HG02623 (cell line): ENCODE measurements around the gene TSPYL4.

ENCODE experiments used
- ATAC-seq: cut with Tn5 transposase; IDR thresholded peaks from one replicate; pipeline ENCODE4 v1.9.1; 2021; ENCODE audit warnings: moderate library complexity; ENCODE audit not compliant: unreplicated experiment

Gene TSPYL4

GRCh38 chr6:116229287-116229913, 24.5 kb downstream of the TSPYL4 start:
- no peak for ATAC-seq

GRCh38 chr6:116223355-116223754, 30.5 kb downstream of the TSPYL4 start:
- no peak for ATAC-seq

- no peak for ATAC-seq
These were observed 32.0 kb downstream of the TSPYL4 start for GRCh38 chr6:116221911-116222310.

- ATAC-seq, result no peak
These were observed 32.8 kb downstream of the TSPYL4 start for GRCh38 chr6:116221067-116221466.

GRCh38 chr6:116218866-116219265, 35.0 kb downstream of the TSPYL4 start:
- no peak for ATAC-seq

GRCh38 chr6:116218172-116218633, 35.7 kb downstream of the TSPYL4 start:
- no peak for ATAC-seq

GRCh38 chr6:116217069-116217468, 36.8 kb downstream of the TSPYL4 start:
- no peak for ATAC-seq

GRCh38 chr6:116215414-116215813, 38.5 kb downstream of the TSPYL4 start:
- no peak for ATAC-seq

- ATAC-seq, result no peak
These were observed 39.2 kb downstream of the TSPYL4 start for GRCh38 chr6:116214681-116215080.

- no peak for ATAC-seq
These were observed 43.0 kb downstream of the TSPYL4 start for GRCh38 chr6:116210750-116211425.

GRCh38 chr6:116210316-116210715, 43.6 kb downstream of the TSPYL4 start:
- ATAC-seq, result no peak

GRCh38 chr6:116208056-116208785, 45.7 kb downstream of the TSPYL4 start:
- no peak for ATAC-seq

GRCh38 chr6:116206231-116206903, 47.5 kb downstream of the TSPYL4 start:
- ATAC-seq, result no peak

GRCh38 chr6:116205281-116205680, 48.6 kb downstream of the TSPYL4 start:
- no peak for ATAC-seq

GRCh38 chr6:116201538-116201937, 52.3 kb downstream of the TSPYL4 start:
- no peak for ATAC-seq

- no peak for ATAC-seq
These were observed 53.1 kb downstream of the TSPYL4 start for GRCh38 chr6:116200619-116201249.
